ENCODE data around the gene BAG1. TPM values are rescaled to one million over a fixed set of nuclear protein-coding genes. Genes with fewer than 3 reads are reported as not detected.
A peak's percentile ranks its signal among the peaks of the same experiment; 100 is the strongest.

The BAG1 gene
- total and polyA plus RNA-seq, 2 of the 13 experiments (the other 11 are each of a cell fraction or from before 2014, with no cell fraction given): 23.1 to 59.5 TPM

DNA sequence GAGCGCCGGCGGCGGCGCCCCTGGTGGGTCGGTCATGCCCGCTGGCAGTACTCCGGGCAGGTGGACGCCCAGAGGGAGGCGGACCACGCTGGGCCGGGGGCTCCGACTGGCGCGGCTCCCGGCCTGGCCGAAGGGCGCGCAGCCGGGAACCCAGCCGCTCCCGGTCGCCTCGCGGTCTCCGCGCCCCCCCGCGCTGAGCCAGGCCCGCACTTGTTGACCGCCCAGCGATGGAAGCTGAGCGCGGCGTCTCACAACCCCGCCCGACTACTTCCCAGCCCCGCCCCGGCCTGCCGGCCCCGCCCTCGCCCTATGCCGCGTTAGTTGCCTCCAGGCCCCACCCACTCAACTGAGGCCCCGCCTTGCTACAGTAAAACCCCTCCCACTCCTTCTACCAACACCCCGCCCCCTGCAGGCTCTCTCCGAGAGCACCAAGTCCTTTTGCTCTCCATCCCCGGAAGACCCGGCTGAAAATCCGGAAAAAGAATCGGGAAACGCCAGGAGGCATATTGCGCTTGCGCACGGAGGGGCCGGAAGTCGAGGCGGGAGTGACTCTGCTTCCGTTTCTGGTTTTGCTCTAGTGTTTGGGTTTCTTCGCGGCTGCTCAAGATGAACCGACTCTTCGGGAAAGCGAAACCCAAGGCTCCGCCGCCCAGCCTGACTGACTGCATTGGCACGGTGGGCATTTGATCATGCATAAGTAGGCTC lies at the start of gene BAG1, which contains the start of gene CHMP5 (continued):
- TF ChIP-seq NR3C1 (CRISPR knock-in tag; IDR thresholded peaks at IDR 0.05) (no peak), MAFG (CRISPR knock-in tag; IDR thresholded peaks at IDR 0.05) (no peak), ZNF569 (CRISPR knock-in tag; IDR thresholded peaks at IDR 0.05; ENCODE audit: borderline replicate concordance) (no peak), JUNB (CRISPR knock-in tag; IDR thresholded peaks at IDR 0.05; ENCODE audit: borderline replicate concordance) (no peak), HMG20B (CRISPR knock-in tag; conservative IDR thresholded peaks at IDR 0.05) (no peak), ZNF652 (CRISPR knock-in tag; IDR thresholded peaks at IDR 0.05; ENCODE audit: borderline replicate concordance, low read depth) (no peak), SRY (CRISPR knock-in tag; IDR thresholded peaks at IDR 0.05) (no peak; the same call in 1 of the 2 replicates), HOXD1 (CRISPR knock-in tag; IDR thresholded peaks at IDR 0.05) (no peak), RARA (CRISPR knock-in tag; IDR thresholded peaks at IDR 0.05) (no peak), ZBTB43 (CRISPR knock-in tag; conservative IDR thresholded peaks at IDR 0.05) (peak; percentile 72; the same call in 1 of the 2 replicates), LCORL (IDR thresholded peaks at IDR 0.05) (no peak), LCORL (CRISPR knock-in tag; IDR thresholded peaks at IDR 0.05) (0 out of 2 replicates have a peak, but pooled peaks have one; percentile 13), SNAPC4 (CRISPR knock-in tag; IDR thresholded peaks at IDR 0.05) (no peak), ZBTB3 (CRISPR knock-in tag; IDR thresholded peaks at IDR 0.05; ENCODE audit: borderline replicate concordance, low read depth) (peak; percentile 62; the same call in 1 of the 2 replicates), ZNF18 (CRISPR knock-in tag; IDR thresholded peaks at IDR 0.05; ENCODE audit: insufficient replicate concordance) (no peak), UBTF (CRISPR knock-in tag; IDR thresholded peaks at IDR 0.05) (peak; percentile 65; the same call in 1 of the 2 replicates), NBN (conservative IDR thresholded peaks at IDR 0.05) (no peak), ZNF737 (CRISPR knock-in tag; IDR thresholded peaks at IDR 0.05; ENCODE audit: borderline replicate concordance) (no peak), SUZ12 (IDR thresholded peaks at IDR 0.05; ENCODE audit: low read depth, low read length) (no peak), FOXA3 (CRISPR knock-in tag; IDR thresholded peaks at IDR 0.05) (peak; percentile 25; the same call in 1 of the 2 replicates)

Measured in HepG2 (cell line).